ENCODE measurements around the gene SCN4B.
"Not testable (repeated sequence)": the region's sequence is repeated elsewhere in the genome, so short reads cannot be mapped to it uniquely, and the experiment has no call there.

The SCN4B gene, protein sequence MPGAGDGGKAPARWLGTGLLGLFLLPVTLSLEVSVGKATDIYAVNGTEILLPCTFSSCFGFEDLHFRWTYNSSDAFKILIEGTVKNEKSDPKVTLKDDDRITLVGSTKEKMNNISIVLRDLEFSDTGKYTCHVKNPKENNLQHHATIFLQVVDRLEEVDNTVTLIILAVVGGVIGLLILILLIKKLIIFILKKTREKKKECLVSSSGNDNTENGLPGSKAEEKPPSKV

DNA sequence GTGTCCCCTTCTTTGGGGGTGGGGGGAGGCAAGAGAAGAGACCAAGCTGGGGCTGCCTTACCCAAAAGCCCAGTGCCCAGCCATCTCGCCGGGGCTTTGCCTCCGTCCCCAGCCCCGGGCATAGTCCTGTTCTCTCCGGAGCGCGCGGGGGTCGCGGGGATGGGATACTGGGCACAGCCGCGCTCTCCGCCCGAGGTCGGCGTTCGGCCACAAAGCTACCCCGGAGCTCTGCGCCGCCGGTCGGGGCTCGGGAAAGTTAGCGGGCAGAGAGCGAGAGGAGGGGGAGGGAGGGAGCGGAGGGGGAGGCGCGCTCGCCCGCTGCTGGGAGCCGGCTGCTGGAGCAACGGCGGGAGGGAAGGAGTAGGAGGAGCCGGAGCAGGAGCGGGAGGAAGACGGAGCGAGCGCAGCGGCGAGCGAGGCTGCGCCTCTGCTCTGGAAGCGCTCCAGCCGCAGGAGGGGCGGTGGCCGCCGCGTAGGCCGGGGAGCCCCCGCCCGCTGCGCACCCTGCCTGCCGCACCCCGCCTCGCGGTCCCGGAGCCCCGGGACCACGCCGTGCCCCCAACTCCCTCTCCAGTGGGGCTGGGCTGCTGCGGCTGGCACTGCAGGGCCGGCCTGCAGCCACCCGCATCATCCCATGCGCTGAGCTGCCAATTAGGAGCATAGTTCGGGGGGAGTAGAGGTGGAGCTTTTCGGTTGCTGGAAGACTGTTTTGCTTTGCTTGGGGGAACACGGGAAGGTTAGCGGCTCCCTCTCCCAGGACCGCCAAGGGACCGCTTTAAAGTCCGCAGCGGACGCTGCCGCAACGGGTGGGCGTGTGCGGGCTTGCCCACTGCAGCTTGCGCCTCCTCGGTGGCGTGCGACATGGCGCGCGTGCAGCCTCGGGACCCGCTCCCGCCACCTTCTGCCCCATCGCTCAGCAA is at the start of gene SCN4B:
TSS of gene SCN4B (minus strand) at position 272 of the 920 bp plus-strand sequence. CDS start at position 122, 150 bp downstream.
- DNase-seq = no peak

DNA sequence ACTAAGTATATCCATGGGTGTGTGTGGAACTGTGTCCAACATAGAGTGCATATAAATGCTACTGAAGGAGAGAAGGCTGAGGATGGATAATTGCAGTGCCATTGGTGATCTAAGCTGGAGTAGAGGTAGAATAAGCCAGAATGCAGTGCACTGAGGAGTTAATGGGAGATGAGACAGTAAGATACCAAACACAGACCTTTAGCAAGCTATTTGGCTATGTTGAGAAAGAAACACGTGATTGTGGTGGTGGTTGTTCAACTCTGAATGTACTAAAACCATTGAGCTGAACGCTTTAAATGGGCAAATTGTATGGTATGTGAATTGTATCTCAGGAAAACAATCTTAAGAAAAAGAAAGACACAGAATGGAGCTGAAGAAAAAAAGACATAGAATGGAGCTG is 49.3 kb upstream of the SCN4B start:
- DNase-seq = no peak

DNA sequence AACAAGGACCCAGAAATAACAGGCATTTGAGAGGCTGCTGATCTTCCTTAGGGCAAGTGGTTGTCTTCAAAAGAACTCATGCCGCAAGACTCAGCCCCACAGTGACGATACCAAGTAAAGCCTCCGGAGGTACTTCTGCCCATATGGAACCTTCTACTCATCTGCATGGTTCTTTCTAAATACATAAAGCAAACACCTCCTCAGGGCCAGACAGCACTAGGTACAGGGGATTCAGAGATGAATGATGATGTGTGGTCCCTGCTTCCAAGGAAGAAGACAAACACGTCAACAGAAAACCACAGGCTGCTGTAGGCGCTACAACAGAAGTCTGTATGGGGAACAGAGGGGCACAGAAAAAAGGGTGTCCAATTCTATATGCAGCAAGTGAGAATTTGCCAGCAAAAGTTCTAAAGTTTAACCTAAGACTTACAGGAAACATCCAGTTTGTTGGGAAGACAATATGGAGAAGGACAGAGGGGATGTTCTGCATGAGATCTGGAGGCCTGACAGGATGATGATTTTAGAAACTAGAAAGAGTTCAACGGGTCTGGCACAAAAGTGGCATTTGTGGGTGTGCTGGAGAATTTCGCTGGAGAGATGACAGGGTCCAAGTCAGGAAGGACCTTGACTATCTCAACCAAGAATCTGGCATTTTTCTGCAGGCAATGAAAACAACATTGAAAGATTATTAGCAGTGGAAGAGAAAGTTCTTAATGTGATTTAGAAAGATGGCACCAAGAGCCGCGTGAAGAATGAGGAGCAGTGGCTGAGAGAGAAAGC is 48.5 kb upstream of the SCN4B start:
- DNase-seq = peak; percentile 21

DNA sequence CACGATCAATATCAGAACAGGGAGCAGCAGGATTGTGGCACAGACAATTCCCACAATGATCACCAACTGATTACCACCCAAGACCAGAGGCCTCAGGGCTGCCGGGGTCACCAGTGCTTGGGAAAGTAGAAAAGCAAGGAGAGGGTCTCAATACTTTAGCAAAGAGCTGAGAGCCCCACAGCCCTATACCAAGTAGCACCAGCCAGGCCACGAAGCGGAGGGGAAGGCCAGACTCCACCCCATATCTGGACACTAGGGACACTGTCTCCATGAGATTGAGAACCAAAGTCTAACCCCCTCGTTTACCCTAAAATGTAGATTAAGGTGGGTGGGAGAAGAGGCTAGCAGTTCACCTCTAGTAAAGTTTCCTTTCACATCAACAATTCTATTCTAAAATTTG is 47.9 kb upstream of the SCN4B start:
- DNase-seq = no peak

DNA sequence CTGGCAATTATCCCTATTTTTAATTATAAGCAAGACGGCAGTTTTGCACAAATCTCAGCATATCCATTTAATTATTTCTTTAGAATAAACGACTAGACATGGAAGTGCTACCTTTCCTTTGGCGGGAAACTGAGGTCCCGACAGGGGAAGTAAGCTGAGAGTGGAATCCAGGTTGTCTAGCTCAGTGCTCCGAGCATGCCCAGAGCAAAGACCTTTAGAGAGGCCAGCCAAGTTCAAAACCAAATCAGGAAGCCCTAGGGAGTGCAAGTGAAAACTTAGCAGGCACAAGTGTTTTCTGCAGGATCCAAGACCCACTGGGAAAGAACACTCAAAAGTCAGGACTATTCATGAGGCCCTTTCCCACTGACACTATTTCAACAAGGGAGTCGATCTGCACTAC is 46.5 kb upstream of the SCN4B start:
- no peak for DNase-seq

DNA sequence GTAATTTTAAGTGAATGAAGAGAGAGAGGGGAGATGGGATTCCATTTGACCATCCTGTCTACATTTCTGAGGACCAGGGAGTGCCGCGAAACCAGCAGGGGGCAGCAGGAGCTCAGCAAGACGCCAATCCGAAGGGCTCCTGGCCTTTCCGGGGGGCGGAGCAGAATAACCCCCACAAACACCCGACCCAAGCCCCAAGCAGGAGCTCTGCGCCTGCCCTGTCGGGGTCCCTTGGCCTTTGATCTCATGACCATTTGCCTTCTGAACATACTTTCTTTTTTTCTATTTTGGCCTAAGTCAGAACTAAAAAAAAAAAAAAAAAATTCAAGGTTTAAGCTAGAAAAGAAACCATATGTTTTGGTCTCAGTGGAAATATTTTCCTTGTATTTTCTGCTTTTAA is 45.7 kb upstream of the SCN4B start:
- peak; percentile 80 for DNase-seq

DNA sequence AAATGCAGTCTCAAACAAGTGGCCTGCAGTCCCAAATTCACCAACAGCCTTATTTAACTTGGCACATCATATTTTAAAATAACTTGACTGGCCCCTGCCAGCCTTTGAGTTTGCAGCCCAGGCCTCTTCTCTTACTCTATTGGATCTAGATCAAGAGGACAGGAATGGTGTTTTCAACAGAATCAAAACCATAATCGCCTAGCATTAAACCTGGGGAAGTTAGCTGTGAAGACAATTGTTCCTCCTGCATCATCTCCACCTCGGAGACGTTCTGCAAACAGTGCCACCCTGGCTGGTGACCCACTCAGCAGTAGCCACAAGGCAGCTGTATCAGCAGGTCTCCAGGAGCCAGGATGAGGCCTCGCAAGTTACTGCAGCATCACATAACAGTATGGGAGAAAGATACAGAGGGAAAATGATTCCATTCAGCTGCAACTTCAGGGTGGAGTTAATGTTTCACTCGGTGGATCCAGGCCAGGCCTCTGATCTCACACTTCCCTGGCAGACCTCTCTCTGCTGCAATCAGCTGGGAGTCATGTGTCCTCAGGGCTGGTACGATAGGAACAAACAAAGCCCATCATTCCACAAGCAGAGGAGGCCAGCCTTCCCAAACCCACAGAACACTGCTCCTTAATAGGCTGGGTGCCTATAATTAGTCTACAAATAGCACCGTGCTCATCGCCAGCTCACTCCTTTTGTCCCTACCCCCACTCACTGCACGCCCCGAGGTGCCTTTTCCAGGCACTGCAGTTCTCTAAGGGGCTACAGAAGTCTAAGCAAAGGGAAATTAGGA is 42.4 kb upstream of the SCN4B start:
- DNase-seq = no peak

DNA sequence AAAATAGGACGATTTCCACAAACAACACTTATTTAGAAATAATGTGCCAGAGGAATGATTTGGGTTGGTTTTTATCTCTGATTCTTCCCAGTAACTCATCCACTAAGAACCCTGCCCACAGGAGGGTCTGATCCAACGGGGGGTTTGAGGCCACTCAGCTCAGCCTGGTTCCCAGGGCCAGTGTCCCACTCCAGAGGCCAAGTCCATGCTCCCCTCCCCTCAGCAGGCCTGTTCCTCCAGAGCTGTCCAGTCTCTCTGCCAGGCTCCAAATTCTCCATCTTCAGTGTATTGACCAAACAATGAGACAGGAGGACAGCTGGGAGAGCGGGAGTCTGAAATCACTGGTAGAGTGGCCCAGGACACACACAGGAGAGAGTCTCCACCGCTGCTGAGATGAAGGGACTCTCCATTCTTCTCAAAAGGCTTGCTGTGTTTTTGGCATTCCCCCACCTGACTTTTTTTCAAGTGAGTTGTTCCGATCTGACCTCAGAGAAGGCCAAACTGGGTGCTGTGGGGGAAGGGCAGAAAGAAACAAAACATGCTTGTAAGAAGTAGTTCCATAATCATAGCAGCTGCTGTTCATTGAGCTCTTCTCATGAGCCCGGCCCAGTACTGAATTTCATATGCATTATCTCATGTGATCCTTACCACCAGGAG is 41.4 kb upstream of the SCN4B start:
- no peak for DNase-seq

DNA sequence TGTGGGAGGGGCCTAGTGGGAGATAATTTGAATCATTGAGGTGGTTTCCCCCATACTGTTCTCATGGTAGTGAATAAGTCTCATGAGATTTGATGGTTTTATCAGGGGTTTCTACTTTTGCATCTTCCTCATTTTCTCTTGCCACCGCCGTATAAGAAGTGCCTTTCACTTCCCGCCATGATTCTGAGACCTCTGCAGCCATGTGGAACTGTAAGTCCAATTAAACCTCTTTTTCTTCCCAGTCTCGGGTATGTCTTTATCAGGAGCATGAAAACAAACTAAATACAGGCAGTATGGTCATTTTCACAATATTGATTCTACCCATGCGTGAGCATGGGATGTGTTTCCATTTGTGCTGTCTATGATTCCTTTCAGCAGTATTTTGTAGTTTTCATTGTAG is 40.2 kb upstream of the SCN4B start:
- DNase-seq = not testable (repeated sequence)

DNA sequence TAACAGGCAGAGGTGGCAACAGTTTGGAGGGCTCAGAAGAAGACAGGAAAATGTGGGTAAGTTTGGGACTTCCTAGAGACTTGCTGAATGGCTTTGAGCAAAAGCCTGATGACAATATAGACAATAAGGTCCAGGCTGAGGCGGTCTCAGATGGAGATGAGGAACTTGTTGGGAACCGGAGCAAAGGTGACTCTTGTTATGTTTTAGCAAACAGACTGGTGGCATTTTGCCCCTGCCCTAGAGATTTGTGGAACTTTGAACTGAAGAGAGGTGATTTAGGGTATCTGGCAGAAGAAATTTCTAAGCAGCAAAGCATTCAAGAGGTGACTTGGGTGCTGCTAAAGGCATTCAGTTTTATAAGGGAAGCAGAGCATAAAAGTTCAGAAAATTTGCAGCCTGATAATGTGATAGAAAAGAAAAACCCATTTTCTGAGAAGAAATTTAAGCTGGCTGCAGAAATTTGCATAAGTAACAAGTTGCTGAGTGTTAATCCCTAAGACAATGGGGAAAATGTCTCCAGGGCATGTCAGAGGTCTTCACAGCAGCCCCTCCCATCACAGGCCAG is 38.4 kb upstream of the SCN4B start:
- not testable (repeated sequence) for DNase-seq

DNA sequence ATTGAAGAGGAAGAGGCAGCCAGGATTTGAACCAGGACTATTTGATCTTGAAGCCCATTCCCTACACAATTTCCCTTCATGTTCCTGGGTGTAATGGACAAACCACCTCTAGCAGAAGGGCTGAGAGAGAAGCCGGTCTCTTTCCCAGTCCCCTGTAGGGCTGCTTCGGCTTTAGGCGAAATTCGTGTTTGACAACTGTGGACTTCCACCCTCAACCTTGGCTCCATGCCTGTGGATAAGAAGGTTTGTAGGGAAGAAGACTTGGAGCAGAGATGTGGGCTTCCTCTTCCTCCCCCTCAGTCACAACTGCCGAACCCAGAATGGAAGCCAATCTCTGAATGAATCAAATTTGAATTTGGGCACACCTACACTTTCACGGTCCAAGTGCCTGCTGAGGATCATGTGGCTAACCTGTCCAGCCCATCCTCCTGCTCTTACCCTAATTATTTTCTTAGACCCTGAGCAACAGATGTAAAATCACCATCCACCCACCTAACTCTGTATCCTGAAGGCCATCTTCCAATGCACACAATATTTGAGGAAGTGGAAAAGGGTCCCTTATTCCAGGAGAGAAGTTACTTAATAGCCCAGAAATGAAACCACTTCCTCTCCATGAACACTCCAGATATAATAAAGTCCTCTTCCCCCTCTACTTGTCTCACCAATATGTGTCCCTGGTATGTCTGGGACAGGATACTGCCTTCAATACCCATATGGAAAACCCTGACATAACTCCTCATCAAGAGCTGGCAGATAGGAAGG is 33.9 kb upstream of the SCN4B start:
- DNase-seq = no peak

DNA sequence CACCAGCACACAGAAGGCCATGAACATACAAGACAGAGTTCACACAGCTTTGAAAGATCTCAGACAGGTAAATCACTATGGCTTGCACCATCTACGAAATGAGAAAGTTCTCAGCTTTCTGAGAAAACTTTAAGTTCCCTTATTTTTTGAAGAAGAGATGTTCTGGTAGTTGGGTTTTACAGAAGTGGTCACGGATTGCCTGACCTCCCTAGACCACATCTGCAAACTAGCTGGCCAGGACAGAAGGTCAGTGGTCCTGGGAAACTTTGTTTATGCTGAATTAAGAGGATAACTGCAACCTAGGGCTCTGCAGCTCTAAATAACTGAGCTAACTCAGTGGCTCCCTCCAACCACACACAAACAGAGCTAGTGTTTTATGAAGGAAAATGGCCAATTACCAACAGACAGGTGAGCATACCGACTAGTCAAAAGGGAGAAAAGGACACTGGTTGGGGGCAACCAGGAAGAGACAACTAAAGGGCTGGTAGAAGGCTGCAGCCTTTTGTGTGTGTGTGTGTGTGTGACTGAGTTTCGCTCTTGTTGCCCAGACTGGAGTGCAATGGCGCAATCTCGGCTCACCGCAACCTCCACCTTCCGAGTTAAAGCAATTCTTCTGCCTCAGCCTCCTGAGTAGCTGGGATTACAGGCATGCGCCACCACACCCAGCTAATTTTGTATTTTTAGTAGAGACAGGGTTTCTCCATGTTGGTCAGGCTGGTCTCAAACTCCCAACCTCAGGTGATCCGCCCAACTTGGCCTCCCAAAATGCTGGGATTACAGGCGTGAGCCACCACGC is 32.4 kb upstream of the SCN4B start:
- DNase-seq = no peak

DNA sequence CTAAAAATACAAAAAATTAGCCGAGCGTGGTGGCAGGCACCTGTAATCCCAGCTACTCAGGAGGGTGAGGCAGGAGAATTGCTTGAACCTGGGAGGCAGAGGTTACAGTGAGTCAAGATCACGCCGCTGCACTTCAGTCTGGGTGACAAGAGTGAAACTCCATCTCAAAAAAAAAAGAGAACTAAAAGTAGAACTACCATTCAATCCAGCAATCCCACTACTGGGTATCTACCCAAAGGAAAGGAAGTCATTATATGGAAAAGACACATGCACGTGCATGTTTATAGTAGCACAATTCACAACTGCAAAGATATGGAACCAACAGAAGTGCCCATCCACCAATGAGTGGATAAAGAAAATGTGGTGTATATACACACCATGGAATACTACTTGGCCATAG is 31.1 kb upstream of the SCN4B start:
- not testable (repeated sequence) for DNase-seq

DNA sequence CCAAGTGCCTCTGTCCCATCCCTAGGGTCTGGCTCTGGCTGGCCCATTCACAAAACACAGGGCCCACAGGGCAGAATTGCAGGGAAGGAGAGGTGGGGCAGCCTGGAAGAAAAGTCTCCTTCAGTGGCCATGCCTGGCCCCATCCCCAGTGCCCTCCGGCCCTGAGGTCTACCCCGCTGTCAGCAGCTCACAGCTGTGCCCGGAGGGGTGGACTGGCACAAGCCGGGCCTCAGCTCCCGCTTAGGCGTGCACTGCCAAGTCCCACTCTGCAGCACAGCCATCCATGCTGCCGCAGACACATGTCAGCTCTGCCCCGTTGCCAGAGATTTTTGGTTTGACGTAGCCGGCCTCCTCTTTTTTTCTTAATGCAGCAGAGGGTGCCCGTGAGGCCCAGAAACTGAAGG is 27.7 kb upstream of the SCN4B start:
- DNase-seq = no peak

DNA sequence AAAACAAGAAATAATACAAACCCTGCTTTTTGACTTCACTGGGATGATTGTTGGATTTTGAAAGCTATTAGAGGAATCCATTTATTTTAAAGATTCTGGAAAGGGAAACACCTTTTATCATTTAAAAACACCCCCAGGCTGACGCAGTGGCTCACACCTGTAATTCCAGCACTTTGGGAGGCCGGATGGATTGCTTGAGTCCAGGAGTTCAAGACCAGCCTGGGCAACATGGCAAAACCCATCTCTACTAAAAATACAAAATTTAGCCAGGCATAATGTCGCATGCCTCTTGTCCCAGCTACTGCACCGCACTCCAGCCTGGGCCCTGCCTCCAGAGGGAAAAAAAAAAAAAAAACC is 24.1 kb upstream of the SCN4B start:
- DNase-seq = no peak

DNA sequence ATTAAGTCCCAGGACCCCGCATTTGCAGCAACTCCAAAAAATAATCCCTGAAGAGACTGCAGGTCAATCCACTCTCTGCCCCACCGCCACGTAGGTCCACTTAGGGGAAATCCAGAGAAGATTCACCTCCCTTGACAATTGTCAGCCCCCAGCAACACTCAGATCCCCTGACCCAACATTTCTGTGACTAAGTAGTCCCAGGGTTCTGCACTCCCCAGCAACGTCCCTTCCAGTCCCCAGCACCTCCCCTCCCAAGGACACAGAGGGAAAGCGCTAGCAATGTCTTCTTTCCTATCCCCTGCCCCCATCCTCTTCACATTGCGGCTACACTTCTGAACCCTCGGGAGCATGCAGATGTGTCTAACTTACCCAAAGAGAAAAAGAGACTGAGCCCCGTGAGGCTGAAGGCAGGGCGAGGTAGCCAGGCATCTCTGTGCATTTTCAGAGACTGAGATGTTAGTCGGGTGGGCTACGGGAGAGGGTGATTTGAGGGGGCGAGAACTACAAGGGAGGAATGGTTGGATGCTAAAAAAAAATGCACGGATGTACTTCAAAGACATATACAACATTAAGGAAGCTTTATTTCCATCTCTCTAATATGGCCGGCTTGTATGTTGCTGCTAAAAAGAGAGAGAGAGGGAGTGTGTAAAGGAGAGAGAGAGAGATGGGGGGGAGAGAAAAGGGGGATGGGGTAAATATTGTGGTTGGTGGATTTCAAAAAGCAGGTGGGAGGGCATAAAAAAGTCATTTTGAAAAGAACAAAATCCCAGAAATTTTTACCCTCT is 23.6 kb upstream of the SCN4B start, which contains the start of gene SCN2B:
TSS of gene SCN2B (minus strand) at position 647 of the 785 bp plus-strand sequence. CDS start at position 439, 208 bp downstream.
- DNase-seq = no peak

DNA sequence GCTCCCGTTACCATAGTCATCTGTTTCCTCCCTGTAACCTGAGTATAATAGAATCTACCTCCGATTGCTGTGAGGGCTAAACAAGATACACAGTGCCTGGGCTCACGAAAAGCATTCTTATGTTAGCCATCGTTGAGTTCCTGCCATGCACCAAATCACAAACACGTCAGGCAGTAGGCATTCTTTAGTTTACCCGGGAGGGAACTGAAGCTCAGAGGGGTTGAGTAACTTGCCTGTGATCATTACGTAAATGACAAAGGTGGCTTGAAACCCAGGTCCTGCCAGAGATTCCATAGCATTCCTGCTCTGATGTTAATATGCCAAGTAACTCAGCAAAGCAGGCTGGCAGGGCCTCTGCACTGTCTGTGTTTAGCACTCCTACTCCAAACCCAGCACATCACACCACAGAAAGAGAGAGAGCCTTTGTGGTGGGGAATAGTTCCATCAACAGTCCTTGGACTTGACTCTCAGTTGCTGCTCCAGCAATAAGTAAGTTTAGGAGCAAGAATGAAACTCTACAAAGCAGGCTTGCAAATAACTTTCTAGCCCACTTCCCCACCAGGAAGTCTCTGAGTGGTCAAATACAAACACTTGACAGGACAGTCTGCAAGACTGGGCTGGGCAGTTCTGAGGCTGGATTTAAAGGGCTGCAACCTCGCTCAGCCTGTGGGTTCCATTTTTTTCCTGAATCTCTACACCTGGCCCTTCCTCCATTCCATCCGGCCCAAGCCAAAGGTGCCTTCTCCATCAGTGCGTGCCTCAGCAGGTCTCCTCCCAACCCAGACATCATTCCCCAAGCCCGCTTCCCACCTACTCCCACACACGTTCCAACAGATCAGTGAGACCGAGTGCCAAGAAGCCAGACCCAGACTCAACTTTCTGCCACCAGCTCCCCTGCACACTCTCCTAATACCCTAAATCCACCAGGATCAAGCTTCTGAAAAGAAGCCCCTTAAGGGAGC is 22.7 kb upstream of the SCN4B start:
- DNase-seq = no peak

DNA sequence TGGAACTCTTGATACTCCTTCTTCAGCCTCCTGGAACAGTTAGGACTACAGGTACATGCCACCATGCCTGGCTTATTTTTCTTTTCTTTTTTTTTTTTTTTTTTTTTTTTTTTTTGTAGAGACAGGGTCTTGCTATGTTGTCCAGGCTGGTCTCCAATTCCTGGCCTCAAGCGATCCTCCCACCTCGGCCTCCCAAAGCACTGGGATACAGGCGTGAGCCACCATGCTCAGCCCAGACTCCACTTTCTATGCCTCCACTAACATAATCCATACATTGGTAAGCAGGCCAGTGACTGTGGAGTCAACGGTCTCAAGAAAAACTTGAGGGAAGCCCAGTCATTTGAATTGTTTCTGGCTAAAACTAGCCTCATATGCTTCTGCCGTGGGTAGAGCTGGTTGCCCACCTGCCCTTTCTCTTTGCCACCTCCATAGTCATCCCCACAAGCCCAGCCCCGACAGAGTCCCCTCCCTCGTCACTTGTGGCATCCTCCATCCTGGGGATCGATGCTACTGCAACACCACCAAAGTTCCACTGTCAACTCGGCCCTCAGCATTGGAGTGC is 21.5 kb upstream of the SCN4B start:
- DNase-seq = no peak
